Activated CD8-positive, alpha-beta memory T cell treated with anti-CD3 and anti-CD28 coated beads for 24 hours (primary cell): Measurements from ENCODE around the gene BRD4.

Experiments
- DNase-seq: peaks from one replicate; pipeline ENCODE4 v3.0.0-alpha.2; 2020

BRD4 gene

GRCh38 chr19:15247107-15248014 is 85.0 kb downstream of the BRD4 start:
- no peak for DNase-seq

DNA sequence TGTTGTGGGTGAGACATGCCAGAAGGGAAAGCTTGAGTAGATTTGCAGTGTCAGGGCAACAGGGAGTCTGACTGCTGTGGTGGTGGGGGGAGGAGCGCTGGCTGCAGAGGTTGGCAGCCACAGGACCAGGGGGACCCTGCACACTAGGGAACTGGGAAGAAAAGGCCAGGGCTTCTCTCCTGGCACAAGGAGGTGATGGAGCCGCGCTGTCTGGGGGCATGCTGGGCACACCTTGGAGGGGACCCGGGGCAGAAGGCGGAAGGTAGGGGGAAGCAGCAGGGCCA is 86.2 kb downstream of the BRD4 start:
- DNase-seq = no peak

DNA sequence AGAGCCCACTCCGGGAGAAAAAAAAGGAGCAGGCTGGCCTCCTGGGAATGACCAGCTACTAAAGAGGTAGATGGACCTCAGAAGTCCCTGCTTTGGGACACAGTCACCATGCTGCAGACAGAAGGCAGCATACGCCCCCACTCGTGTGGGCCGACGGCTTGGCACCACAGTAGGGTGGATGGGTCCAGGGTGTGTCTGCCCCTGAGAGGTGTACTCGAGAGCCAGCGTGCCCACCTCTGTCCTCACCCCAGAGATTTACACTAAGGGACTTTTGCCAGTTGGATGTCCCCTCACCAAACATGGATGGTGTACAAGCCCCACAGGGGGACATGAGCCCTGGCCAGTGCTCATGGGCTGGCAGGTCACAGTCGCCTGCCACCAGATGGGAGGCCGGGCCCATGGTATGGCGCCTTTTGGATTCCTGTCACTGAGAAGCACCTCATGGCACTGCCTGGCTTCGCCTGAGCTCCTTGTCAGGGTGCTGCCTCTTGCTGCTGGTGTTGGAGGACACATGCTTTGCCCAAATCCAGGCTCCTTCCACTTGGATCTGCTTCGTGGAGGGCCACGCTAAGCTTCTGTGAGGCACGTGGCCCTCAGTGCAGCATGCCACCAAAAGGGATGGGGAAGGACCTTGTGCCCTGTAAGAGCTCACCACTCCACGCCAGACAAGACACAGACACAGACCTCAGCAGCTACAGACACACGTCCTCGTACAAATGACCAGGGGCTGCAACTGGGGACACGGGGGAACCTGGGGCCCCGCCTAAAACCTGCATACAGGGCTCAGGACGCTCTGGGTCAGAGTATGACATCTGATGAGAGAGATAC is 86.8 kb downstream of the BRD4 start:
- DNase-seq = no peak

GRCh38 chr19:15244808-15245207 is 87.5 kb downstream of the BRD4 start:
- DNase-seq = no peak

GRCh38 chr19:15244106-15244803 is 88.1 kb downstream of the BRD4 start:
- DNase-seq = no peak

DNA sequence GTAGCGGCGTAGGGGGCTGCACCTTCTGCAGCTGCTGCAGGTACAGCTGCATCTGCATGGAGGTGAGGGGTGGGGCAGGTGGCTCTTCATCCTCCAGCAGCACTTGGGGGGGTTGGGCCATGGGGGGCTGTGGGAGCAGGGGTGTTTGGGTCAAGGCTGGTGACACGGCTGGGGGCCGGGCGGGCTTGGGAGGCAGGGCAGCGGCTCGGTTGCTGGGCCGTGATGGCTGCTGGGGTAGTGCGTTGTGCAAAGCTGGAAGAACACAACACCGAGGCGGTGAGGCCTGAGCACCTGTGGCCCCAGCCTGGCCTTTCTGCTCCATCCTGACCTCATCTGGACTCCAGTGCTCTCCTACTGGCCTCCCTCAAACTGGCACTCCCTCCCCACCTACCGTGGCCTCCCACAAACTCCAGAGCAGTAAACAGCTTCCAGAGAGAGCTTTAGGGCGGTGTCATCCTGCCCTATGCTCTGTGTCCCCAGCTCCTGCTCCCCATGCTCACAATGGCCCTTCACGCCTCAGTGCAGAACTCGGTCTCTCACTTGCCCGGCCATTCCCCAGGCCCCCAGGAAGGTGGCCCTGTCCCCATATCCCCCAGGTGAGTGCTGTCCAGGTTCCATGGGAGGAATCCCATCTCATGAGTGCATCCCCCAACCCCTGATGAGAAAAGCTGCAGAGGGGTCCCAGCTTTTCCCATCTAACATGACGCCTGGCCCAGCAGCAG is 88.9 kb downstream of the BRD4 start:
- DNase-seq = no peak

DNA sequence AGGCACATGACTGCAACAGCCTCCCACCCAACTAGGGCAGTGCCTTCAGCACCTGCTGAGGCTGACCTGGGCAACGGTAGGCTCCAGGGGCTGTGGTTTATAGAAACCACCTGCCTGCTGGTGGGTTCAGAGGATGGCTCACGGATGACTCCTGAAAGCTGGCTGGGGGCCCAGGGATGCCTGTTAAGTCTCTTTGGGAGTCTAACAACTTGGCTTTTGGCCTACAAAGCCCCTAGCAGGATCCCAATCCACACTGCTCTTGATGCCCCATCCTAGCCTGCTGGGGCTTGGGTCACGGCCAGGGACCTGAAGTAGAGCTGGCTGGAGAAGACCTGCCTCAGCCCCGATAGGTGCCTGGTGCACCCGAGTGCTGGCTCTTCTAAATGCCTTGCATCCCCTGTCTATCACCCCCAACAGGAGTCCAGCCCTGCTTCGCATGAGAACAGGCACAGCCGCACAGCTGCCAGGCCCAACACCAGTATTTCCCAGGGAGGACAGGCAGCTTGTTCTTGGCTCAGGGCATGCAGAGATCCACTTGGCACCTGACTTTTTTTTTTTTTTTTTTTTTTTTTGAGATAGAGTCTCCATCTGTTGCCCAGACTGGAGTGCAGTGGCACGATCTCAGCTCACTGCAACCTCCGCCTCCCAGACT is 91.0 kb downstream of the BRD4 start:
- no peak for DNase-seq

DNA sequence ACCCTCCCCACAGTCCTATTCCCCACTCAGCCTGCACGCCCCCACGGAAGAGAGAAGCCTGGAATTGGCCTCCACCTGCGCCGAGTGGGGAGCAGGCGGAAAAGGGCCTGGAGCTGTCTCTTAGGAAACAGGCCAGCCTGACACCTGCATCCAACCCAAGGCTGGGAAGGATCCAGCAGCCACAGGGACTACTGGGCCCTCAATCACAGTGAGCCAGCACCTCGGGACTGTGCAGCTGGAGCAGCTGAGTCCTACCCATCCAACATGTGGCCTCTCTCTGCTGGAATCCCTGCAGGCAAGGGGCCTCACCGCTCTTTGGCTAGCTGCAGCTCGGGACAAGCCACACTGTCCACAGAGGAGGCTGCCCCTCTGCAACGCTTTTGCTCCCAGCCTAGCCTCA is 91.8 kb downstream of the BRD4 start:
- DNase-seq = no peak

GRCh38 chr19:15239337-15239949 is 92.9 kb downstream of the BRD4 start:
- DNase-seq = no peak

DNA sequence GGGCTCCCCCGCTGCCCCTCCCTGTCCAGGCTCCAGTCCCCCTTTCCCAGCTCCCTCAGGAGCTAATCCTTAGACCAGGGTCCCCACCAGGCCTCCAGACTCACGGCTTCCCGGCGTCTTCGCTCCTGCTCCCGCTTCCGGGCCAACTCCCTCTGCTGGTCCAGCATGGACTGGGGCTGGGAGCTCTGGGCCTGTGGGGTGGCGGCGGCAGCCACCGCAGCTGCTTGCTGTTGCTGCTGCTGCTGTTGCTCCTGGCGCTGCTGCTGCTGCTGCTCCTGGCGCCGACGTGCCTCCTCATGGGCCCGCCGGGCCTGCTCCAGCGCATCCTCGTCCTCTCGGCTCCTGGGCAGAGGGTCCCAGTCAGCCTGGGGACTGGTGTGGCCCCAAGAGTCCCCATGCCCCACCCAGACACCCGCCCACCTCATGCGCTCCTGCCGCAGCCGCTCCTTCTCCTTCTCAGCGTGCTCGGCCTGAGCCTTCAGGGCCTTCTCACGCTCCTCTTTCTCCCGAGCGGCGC is 93.6 kb downstream of the BRD4 start:
- no peak for DNase-seq

GRCh38 chr19:15237759-15238638 is 94.3 kb downstream of the BRD4 start:
- DNase-seq = no peak

DNA sequence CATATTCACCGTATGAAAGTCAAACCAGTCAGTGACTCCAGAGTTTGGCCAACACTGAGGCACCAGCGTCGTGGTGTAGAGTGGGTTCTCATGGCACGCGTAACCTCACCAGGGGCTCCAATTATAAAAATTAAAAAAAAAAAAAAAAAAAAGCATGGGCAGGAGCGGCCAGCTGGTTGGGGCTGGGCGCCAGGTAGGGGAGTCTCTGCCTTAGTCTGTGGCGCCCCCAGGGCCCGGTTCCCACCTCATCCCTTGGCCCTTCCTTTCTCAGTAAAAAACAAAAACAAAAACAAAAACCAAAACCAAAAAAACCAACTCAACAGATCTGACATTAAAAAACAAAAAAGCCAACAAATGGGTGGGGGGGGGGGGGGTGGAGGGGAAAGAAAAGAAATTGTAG is 95.5 kb downstream of the BRD4 start:
- DNase-seq = no peak

GRCh38 chr19:15235781-15236180 is 96.6 kb downstream of the BRD4 start:
- DNase-seq = no peak

DNA sequence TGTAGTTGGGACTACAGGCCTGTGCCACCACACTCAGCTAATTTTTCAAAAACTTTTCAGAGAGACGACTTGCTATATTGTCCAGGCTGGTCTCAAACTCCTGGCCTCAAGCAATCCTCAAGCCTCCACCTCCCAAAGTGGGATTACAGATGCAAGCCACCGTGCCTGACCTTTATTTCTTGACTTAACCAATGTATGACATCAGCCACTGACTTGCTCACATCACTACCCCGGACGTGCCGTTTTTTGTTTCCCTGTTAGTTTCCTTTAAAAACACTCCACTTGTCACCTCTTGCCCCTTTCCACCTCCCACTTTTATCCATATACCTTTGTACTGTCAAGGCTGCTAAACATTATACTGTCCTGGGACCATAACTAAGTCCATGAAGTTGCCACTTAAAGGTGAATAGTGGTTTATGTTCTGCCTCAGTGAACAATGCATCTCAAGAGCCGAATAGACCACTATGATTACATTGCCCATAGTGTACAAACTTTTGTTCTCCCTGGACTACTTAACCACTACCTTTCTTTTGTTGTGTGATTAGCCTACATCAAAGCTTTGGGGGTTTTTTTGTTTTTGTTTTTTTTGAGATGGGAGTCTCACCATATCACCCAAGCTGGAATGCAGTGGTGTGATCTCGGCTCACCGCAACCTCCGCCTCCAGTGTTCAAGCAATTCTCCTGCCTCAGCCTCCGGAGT is 97.8 kb downstream of the BRD4 start:
- DNase-seq = no peak

- DNase-seq = no peak
Measured at GRCh38 chr19:15231271-15231670, 101.1 kb downstream of the BRD4 start.

- no peak for DNase-seq
Measured at GRCh38 chr19:15227261-15227660, 105.1 kb downstream of the BRD4 start.

- DNase-seq = no peak
Measured at GRCh38 chr19:15225760-15226159, 106.6 kb downstream of the BRD4 start.

DNA sequence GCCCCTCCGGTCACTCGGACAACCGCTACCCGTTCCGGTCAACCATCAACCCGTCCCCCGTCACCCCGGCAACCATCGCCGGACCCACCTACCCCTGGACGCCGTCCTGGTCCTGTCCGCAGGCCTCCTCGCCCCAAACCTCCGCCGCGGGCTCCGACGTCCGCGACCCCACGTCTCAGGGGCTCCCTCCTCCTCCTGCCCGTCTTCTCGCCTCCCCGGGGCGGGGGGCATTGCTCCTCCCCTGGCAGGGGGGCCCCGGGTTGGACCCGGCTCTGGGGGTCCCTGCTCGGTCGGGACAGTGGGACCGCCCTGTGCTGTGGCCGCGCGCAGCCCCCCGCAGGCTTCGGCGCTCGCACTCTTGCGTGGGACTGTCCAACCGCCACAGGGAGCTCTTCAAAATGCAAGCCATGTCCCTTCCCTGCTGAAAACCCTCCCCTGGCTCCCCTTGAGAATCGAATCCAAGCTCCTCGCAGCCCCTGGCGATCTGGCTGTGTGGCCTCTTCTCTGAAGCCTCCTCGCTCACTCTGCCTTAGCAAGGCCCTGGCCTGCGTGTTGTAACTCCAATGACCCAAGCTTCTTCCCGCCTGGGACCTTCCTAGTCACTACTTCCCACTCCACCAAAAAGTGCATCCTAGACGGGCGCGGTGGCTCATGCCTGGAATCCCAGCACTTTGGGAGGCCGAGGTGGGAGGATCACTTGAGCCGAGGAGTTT is 108.5 kb downstream of the BRD4 start:
- DNase-seq = no peak
